HG02938 (cell line): Measurements from ENCODE around the gene PLEKHA3.
"Not testable (repeated sequence)": the region's sequence is repeated elsewhere in the genome, so short reads cannot be mapped to it uniquely, and the experiment has no call there.

Experiments used
- ATAC-seq: cut with Tn5 transposase; IDR thresholded peaks from one replicate; pipeline ENCODE4 v1.9.1; 2021; ENCODE audit warnings: mild to moderate bottlenecking, moderate library complexity; ENCODE audit not compliant: unreplicated experiment

PLEKHA3 gene

GRCh38 chr2:178522950-178523595, 42.8 kb downstream of the PLEKHA3 start:
- ATAC-seq, result peak; percentile 90

GRCh38 chr2:178523596-178524134, 43.4 kb downstream of the PLEKHA3 start:
- ATAC-seq, result peak; percentile 8

DNA sequence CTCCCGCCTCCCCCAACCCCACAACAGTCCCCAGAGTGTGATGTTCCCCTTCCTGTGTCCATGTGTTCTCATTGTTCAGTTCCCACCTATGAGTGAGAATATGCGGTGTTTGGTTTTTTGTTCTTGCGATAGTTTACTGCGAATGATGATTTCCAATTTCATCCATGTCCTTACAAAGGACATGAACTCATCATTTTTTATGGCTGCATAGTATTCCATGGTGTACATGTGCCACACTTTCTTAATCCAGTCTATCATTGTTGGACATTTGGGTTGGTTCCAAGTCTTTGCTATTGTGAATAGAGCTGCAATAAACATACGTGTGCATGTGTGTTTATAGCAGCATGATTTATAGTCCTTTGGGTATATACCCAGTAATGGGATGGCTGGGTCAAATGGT, 44.8 kb downstream of the PLEKHA3 start:
- ATAC-seq, result not testable (repeated sequence)

GRCh38 chr2:178525460-178525859, 45.2 kb downstream of the PLEKHA3 start:
- ATAC-seq, result not testable (repeated sequence)

GRCh38 chr2:178526256-178526655, 46.0 kb downstream of the PLEKHA3 start:
- ATAC-seq, result no peak

DNA sequence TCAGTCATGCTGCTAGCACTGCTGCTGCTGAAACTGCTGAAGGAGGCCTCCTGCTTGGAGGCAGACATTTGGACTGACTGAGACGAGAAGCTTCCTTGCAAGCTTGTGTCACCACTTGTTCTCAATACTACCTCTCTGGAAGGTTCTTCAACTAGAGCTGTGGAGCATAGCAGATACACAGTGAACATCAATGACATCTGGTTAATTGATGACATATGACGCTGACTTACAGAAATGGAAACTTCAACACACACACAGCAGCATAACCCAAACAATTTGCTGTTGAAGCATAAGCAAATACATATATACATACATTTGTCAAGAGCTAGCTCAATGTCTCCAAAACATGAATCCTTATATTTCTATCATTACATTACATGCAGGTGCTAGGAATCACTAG, 47.3 kb downstream of the PLEKHA3 start:
- ATAC-seq, result no peak

- no peak for ATAC-seq
Observed at GRCh38 chr2:178528647-178529046, 48.4 kb downstream of the PLEKHA3 start.

GRCh38 chr2:178529194-178529593, 48.9 kb downstream of the PLEKHA3 start:
- no peak for ATAC-seq

- ATAC-seq, result no peak
Observed at GRCh38 chr2:178530131-178530530, 49.9 kb downstream of the PLEKHA3 start.

DNA sequence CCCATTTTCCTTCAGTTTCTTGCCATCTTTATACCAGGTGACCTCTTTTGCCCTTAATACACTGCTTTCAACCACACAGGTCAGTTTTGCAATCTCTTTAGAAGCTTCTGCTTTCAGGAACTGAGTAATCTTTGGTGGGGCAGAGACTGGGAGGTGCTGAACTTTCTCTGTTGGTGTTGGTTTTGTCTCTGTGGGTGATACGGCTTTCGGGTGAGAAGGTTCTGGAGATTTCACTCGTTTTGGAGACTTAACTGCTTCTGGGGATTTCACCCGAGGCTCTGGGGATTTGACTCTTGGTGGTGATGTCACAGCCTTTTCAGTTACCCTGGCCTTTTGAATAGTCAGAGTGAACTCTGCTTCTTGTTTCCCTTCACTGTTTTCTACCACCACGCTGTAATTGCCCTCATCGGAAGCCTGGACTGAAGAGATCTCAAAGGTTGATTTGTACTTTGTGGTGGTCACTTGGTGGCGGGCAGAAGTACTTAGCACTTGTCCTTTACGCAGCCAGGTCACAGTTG, 50.4 kb downstream of the PLEKHA3 start:
- peak; percentile 96 for ATAC-seq

- ATAC-seq, result no peak
Observed at GRCh38 chr2:178531168-178531567, 50.9 kb downstream of the PLEKHA3 start.

DNA sequence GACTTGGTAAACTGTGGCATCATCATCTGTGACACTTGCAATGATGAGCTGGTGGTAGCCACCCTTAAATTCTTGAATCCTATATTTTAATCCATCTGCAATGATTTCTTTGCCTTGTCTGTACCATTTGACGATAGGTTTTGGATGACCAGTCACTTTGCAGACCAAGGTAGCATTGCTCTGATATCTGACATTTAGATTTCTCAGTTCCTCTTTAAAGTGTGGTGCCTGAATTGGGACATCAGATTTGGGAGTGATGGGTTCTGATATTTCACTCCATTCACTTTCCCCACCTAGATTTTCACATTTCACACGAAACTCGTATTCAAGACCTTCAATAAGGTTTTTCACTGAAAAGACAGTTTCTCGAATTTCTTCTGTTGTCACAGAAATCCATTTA, 55.8 kb downstream of the PLEKHA3 start:
- no peak for ATAC-seq

DNA sequence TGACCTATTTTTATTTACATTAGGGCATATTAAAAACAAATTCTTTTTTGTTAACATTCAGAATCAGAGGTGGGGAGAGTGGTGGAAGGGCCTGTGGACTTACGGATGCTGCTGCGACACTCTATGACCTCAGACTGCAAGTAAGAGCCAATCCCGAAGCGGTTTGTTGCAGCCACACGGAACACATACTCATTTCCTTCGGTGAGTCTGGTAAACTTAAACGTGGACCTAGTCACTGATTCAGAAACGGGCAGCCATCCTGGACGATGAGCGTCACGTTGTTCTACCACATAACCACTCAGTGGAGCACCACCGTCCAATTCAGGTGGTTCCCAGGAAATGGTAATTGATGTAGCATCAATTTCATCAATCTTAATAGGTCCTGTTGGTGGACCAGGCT, 61.9 kb downstream of the PLEKHA3 start:
- no peak for ATAC-seq

DNA sequence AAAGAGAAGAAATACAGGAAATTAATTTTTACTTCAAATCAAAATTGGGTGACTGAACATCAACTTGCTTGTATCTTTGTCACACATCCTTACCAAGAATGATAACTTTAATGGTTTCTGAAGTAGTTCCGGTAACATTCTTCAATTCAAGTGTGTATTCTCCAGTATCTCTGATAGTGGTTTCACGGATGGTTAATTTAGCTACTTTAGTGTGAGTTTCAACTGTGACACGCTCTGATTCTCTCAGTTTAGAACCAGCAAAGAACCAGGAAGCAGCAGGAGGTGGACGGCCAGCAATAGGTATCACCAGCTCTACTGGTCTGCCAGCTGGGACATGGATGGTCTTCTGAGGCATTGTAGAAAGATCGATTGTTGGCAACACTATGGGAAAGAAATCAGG, 62.3 kb downstream of the PLEKHA3 start:
- ATAC-seq, result no peak

DNA sequence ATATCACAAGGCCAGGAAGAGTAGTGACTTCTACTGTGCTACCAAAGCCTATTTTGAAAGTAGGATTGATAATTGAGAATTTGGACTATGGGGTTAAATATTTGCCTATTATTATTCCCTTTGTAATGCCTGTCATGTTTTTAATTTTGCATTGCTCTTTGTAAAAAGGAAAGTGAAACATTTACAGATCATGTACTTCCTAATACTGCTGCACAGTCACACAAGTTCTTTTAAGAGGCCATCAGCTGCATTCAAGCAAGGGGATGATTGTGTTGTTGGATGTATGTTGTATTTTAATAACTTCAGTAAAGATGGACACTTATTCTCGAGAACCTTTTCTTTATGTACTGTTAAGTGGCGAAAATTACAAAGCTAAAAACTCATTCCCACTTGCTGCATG, 70.1 kb downstream of the PLEKHA3 start:
- ATAC-seq, result no peak

DNA sequence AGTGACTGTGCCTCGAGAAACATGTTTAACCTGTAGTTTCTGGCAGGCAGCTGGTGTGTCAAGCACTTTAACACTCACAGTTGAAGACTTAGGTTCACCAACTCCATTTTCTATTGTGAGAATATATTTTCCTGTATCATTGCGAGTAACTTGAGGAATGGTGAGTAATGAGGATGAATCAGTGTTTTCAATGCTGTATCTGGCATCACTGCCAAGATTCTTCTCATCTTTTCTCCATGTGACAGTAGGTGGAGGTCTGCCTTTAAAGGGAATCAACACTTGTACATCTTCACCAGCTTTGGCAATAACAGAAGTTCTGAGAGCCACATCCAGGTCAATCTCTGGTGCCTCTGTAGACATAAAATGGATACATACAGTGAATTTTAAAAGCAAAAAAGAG, 72.8 kb downstream of the PLEKHA3 start:
- ATAC-seq, result no peak
